GM23338 (cell line): Measurements from ENCODE around the gene GPR25. TPM values are rescaled to one million over a fixed set of nuclear protein-coding genes. Genes with fewer than 3 reads are reported as not detected.

Experiments
- CREB1 ChIP-seq: fragments of 250-450 bp; sonication (Bioruptor Pico); IDR thresholded peaks from 2 replicates; pipeline ENCODE4 v1.5.0; 2020; ENCODE audit warnings: low read depth, mild to moderate bottlenecking, moderate library complexity
- EZH2 ChIP-seq: fragments of 200-600 bp; sonication (generic); IDR thresholded peaks from one replicate; pipeline ENCODE4 v1.8.0; 2017; ENCODE audit warnings: antibody characterized with exemption, mild to moderate bottlenecking, low read depth; ENCODE audit not compliant: unreplicated experiment
- EZH2phosphoT487 ChIP-seq: fragments of 200-600 bp; sonication (generic); IDR thresholded peaks from one replicate; pipeline ENCODE4 v1.8.1; 2018; ENCODE audit warnings: antibody characterized with exemption; ENCODE audit not compliant: unreplicated experiment
- JUNB ChIP-seq: IDR thresholded peaks from one replicate; pipeline ENCODE4 v1.6.1; 2016; ENCODE audit warnings: antibody characterized with exemption; ENCODE audit not compliant: unreplicated experiment
- NANOG ChIP-seq: IDR thresholded peaks from 2 replicates; pipeline ENCODE4 v1.6.1; 2016; ENCODE audit warnings: antibody characterized with exemption, borderline replicate concordance
- REST ChIP-seq: IDR thresholded peaks from one replicate; pipeline ENCODE4 v1.6.1; 2018; ENCODE audit warnings: antibody characterized with exemption; ENCODE audit not compliant: unreplicated experiment
- STAT1 ChIP-seq: IDR thresholded peaks from one replicate; pipeline ENCODE4 v1.6.1; 2016; ENCODE audit warnings: antibody characterized with exemption; ENCODE audit not compliant: unreplicated experiment
- ZNF331 ChIP-seq: fragments of 250-450 bp; sonication (Bioruptor Pico); IDR thresholded peaks from 2 replicates; pipeline ENCODE4 v1.5.0; 2020; ENCODE audit warnings: low read depth, mild to moderate bottlenecking, moderate library complexity
- ZNF462 ChIP-seq: fragments of 250-450 bp; sonication (Bioruptor Pico); IDR thresholded peaks from 2 replicates; pipeline ENCODE4 v1.5.0; 2020; ENCODE audit warnings: mild to moderate bottlenecking, moderate library complexity
- polyA plus RNA-seq: library from polyadenylated mRNA; unstranded; fragments of >200 nt; fragmentation: Nextera tagmentation; extraction: Ambion mirVana; gene quantifications from 2 replicates; pipeline ENCODE4 v1.2.1, GENCODE V29; 2016
- total RNA-seq: library from RNA; depleted of rRNA; stranded (reverse); fragments of >200 nt; shearing (Covaris generic); gene quantifications from 2 replicates; pipeline ENCODE4 v1.2.3, GENCODE V29; 2014

The GPR25 gene
- total and polyA plus RNA-seq, 2 experiments from 2014 or later, result not detected

DNA sequence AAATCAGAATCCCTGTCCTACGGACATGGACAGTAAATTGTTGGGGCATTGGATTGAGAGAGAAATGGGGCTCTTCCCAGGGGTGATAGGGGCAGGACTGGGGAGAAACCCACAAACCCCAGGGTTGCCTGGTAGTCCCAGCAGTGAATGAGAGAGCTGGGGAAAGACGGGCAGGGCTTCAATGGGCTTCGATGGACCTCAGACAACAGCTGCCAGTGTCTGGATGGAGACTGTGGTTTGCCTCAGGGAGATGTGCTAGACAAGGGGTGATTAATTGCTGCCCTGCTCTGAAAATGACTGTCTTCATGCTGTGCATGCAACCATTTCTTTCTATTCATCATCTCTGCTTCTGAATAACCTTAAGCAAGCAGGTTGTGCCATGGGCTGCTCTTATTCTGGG is 7.4 kb downstream of the GPR25 start (continued):
- TF ChIP-seq ZNF462 (CRISPR knock-in tag), result no peak
- TF ChIP-seq STAT1, result no peak
- no peak for TF ChIP-seq JUNB
- no peak for TF ChIP-seq NANOG
- no peak for TF ChIP-seq CREB1 (CRISPR knock-in tag)
- no peak for TF ChIP-seq EZH2
- no peak for TF ChIP-seq REST
- TF ChIP-seq ZNF331 (CRISPR knock-in tag), result no peak
- no peak for TF ChIP-seq EZH2phosphoT487
